Stimulated activated CD4-positive, alpha-beta T cell treated with anti-CD3 and anti-CD28 coated beads, Interleukin-2, amount 100 ng/mL, for 48 hours (primary cell): Measurements from ENCODE around the gene LPAR5.
A peak's percentile ranks its signal among the peaks of the same experiment; 100 is the strongest.

Source experiments
- DNase-seq, 2 donors: peaks; one replicate each; pipeline ENCODE4 v3.0.0-alpha.2; 2020

The LPAR5 gene

GRCh38 chr12:6635856-6636531 is at the start of gene LPAR5:
TSS of gene LPAR5 (minus strand) at chr12:6635959. CDS start at chr12:6621248, 14,711 bp downstream.
- DNase-seq, result no peak

DNA sequence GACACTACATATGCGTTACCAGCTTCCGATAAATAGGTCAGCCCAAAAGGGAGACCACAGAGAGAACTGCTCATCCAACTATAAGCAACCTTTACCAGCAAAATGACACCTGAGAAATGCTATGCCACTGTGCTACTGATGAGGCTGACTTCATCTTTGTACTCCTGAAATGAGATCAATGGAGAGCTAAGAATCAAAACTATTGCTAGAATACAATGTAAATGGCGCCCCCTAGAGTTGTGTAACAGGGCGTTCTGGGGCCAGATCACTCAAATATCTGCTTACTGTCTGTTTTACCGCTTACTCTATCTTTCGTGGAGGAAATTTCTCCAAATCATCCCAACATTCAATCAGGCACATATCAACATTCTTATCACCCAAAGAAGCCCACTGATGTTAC is 48.9 kb upstream of the LPAR5 start:
- peak; percentile 35 to 40 for DNase-seq

DNA sequence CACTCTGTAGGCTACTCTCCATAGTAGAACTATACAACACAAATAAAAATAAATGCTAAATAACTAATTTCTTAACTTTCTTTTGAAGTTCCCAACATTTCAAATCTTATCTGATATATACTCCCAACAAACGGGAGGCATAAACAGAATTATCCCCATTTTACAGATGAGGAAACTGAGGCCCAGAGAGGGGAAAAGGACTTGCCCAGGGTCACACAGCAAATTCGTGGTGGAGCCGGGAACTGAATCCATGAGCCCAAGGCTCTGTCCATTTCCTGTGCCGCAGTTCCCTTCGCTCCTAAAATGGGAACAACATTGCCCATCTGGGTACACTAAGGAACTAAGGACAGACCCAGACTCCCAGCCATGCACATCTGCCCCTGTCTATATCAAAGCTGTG is 41.2 kb upstream of the LPAR5 start:
- DNase-seq, result no peak

GRCh38 chr12:6672143-6672542 is 36.4 kb upstream of the LPAR5 start:
- DNase-seq, result no peak

- DNase-seq, result no peak
Observed at GRCh38 chr12:6667559-6668210, 31.9 kb upstream of the LPAR5 start.

GRCh38 chr12:6666211-6666610 is 30.5 kb upstream of the LPAR5 start:
- no peak for DNase-seq

- DNase-seq, result no peak
Observed at GRCh38 chr12:6664902-6665301, 29.1 kb upstream of the LPAR5 start.

DNA sequence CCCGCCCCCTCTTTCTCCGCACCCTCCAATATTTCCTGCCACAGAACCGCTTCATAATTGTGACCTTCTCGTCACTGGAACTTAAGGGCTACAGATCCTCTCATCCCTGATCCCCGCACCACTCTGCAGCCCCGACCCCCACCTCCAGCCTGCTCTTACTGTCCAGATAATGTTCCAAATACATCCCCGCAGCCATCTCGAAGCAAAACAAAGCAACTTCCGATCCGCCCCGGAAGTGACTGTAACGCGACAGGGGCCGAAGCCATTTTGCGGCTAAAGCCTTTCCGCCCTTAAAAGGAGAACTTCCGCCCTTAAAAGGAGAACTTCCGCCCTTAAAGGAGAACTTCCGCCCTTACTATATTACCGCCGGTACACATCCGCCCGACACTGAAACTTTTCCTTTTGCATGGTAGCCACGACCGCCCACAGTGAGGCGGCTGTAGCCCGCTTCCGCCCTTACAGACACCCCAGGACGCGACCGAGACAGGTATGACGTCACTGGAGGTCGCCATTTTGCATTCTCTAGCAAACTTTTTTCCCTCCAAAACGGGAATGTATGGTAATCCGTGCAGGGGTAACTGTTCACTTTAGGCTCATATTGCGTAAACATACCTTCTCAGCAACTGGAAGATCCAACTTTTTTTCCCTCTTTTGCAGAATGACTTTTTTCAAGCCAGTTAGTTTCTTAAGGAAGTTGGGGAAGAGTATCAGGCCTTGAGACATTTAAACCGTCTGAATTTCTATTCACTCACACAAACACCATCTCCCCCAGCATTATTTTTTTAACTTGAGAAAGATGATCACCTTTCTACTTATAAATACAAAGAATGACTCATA is 27.4 kb upstream of the LPAR5 start, which contains the start of gene ING4:
Gene ING4, minus strand, starts transcription at position 214 of the 837 bp plus-strand sequence. Its CDS starts 18 bp downstream, at position 196.
- DNase-seq, result peak; percentile 86 to 91

- no peak for DNase-seq
Observed at GRCh38 chr12:6662602-6662905, 26.8 kb upstream of the LPAR5 start.

DNA sequence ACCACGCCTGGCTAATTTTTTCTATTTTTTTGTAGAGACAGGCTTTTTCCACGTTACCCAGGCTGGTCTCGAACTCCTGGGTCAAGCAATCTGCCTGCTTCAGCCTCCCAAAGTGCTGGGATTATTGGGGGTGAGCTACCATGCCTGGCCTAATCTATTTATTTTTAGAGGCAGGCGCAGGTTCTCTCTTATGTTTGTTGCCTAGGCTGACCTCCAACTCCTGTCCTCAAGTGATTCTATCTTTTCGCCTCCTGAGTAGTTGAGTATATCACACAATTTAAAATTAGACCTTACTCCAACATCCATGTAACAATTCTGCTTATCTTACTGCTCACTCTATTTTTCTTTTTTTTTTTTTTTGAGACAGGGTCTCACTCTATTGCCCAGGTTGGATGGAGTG is 18.2 kb upstream of the LPAR5 start:
- DNase-seq, result no peak

DNA sequence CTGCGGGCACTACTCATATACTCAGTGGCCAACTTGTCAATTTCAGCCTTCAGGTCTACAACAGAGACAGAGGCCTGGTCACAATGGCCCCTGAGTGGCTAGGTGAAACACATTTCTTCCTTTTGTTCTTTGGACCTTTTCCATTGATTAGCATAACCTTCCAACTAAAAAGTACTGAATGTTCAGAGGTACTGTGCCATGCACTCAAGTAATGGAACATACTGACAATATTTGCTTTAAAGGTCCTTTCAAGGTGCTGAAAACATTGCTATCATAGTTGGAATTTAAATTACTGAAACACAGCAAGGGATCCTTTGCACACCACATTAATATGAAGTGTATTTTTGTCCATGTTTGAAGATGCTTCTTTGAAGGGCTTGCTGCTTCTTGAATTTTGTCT is 17.6 kb upstream of the LPAR5 start:
- no peak for DNase-seq

- DNase-seq, result no peak
Observed at GRCh38 chr12:6652391-6652790, 16.6 kb upstream of the LPAR5 start.

DNA sequence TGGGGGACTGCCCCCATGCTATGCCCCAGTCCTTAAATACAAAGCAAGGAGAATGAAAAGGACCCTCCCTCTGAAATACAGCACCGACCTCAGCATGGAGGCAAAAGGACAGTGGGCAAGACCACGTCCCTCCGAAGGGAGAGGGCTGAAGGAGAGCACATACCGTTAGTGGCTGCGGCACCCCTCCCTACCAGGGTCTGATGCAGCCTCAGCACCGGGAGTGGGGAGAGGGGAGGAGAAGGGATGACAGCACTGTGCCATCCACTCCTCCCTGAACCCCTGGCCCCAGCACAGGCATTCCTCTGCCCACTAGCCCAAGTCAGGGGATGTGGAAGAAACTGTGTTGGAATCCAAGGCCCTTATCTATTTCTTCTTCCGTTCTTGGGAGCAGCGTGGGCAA is 15.1 kb upstream of the LPAR5 start:
- no peak for DNase-seq

- peak; percentile 27 to 28 for DNase-seq
Observed at GRCh38 chr12:6647083-6647604, 11.4 kb upstream of the LPAR5 start, which contains the start of gene ACRBP. TSS of gene ACRBP (minus strand) at chr12:6647432. CDS start at chr12:6647366, 66 bp downstream.

- DNase-seq, result no peak
Observed at GRCh38 chr12:6646276-6647082, 10.7 kb upstream of the LPAR5 start.

DNA sequence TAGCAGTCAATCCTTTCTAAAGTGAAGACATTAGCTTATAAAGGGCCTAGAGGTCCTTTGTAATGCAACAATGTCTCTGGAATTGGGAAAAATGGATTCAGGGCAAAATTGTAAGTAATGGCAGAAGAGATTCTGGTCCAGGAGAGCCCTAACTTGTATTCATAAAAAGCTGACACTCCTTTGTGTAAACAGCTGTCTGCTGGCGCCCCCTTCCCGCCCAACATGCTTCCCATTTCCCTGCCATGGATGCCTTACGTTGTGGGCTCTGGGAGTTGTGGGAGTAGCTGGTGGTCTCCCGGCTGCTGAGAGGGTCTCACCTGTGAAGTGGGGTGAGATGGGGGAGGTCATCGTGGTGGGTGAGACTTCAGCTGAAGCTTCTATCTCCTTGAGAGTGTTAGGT is 9.1 kb upstream of the LPAR5 start:
- no peak for DNase-seq

GRCh38 chr12:6644257-6644596 is 8.5 kb upstream of the LPAR5 start:
- no peak for DNase-seq

GRCh38 chr12:6643569-6644256 is 8.0 kb upstream of the LPAR5 start:
- DNase-seq, result no peak

- no peak for DNase-seq
Observed at GRCh38 chr12:6641131-6641530, 5.4 kb upstream of the LPAR5 start.

DNA sequence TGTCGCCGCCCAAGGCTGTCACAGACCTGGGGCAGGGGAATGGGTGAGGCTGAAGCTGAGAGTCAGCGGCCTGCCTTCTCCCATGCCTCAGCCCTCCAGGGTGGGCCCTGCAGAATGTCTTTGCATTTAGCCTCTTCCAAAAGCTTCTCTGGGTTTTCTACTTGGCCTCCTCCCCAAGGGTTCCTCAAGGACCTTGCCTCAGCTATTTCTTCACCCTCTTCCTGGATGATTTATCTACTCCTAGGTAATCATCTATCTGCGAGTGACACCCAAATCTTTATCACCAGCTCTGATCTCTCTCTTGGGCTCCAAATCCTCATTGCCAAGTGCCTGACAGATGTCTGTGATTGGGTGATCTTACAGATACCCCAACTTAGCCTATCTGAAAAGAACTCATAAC is 4.7 kb upstream of the LPAR5 start:
- DNase-seq, result no peak

GRCh38 chr12:6639151-6639801 is 3.5 kb upstream of the LPAR5 start:
- no peak for DNase-seq

DNA sequence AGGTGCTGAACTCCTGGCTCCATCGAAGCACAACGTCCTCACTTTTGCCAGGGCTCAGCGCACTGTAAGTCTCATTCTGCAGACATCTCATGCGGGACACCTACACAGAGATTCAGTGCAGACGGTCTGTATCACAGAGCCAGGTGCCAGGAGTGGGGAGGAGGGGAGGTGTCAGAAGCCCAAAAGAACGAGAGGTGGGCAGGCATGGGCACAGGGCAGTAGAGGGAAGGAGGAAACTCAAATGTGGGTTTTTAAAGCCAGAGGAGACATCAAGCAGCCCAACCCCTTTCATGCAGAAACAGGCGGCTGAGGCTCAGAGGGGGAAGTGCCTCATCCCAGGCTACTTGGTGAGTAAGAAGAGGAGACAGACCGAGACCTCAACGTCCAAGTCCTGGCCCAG is 2.5 kb upstream of the LPAR5 start:
- no peak for DNase-seq
